GM21447 (cell line): ENCODE results near the gene GOLGA2.
"Not testable (repeated sequence)": the region's sequence is repeated elsewhere in the genome, so short reads cannot be mapped to it uniquely, and the experiment has no call there.

Experiments used
- ATAC-seq: cut with Tn5 transposase; IDR thresholded peaks from one replicate; pipeline ENCODE4 v1.9.1; 2021; ENCODE audit not compliant: unreplicated experiment

Gene GOLGA2

GRCh38 chr9:128296340-128297220, 20.8 kb upstream of the GOLGA2 start:
- ATAC-seq = no peak

GRCh38 chr9:128294142-128294541, 18.3 kb upstream of the GOLGA2 start:
- no peak for ATAC-seq

GRCh38 chr9:128293091-128293490, 17.3 kb upstream of the GOLGA2 start:
- no peak for ATAC-seq

- ATAC-seq = no peak
Measured at GRCh38 chr9:128292009-128292408, 16.2 kb upstream of the GOLGA2 start.

- no peak for ATAC-seq
Measured at GRCh38 chr9:128288273-128289004, 12.6 kb upstream of the GOLGA2 start.

- ATAC-seq = no peak
Measured at GRCh38 chr9:128286440-128286839, 10.6 kb upstream of the GOLGA2 start.

- no peak for ATAC-seq
Measured at GRCh38 chr9:128285033-128285784, 9.4 kb upstream of the GOLGA2 start.

GRCh38 chr9:128282500-128282899, 6.7 kb upstream of the GOLGA2 start:
- ATAC-seq = no peak

GRCh38 chr9:128280084-128280622, 4.3 kb upstream of the GOLGA2 start:
- ATAC-seq = no peak

- not testable (repeated sequence) for ATAC-seq
Measured at GRCh38 chr9:128279088-128280073, 3.6 kb upstream of the GOLGA2 start.

GRCh38 chr9:128276574-128277270, 915 bp upstream of the GOLGA2 start:
- ATAC-seq = no peak

GRCh38 chr9:128276008-128276573, 284 bp upstream of the GOLGA2 start, which contains the start of gene SWI5:
SWI5 (plus strand) TSS chr9:128276276.
- ATAC-seq = peak; percentile 93

GRCh38 chr9:128274245-128274644, 1.6 kb downstream of the GOLGA2 start:
- no peak for ATAC-seq

- no peak for ATAC-seq
Measured at GRCh38 chr9:128271512-128271911, 4.3 kb downstream of the GOLGA2 start.

GRCh38 chr9:128271112-128271511, 4.7 kb downstream of the GOLGA2 start:
- ATAC-seq = no peak

GRCh38 chr9:128266868-128267590, 8.8 kb downstream of the GOLGA2 start:
- no peak for ATAC-seq

GRCh38 chr9:128265348-128265847, 10.4 kb downstream of the GOLGA2 start:
- ATAC-seq = no peak

GRCh38 chr9:128262687-128263086, 13.1 kb downstream of the GOLGA2 start:
- no peak for ATAC-seq
